IMR-90 (cell line): Measurements from ENCODE around the gene RPS26. TPM values are rescaled to one million over a fixed set of nuclear protein-coding genes. Genes with fewer than 3 reads are reported as not detected.

Experiments used
- ATAC-seq: fragments of 200-7000 bp; cut with Tn5 transposase; 2 replicates; pipeline ENCODE4 v1.9.1; 2020; ENCODE audit warnings: low read depth, mild to moderate bottlenecking, moderate library complexity
- Bru-seq: library from RNA; stranded (reverse); fragments of 400-500 nt; gene quantifications from one replicate; lab custom pipeline; 2021; lab: Mats Ljungman, UMichigan
- BruChase-seq, 2 experiments: library from RNA; stranded (reverse); fragments of 400-500 nt; gene quantifications; one replicate each; lab custom pipeline; 2021; lab: Mats Ljungman, UMichigan
- BruUV-seq: library from RNA; stranded (reverse); fragments of 400-500 nt; replicated peaks from 2 replicates; lab custom pipeline; 2021; lab: Mats Ljungman, UMichigan
- CTCF ChIA-PET: fragments of 300-600 bp; formaldehyde crosslinking; extraction: SDS; loops from one replicate; lab custom pipeline; 2021; ENCODE audit warnings: antibody characterized with exemption; lab: Yijun Ruan, JAX
- POLR2A ChIA-PET: fragments of 300-600 bp; sonication (Branson Sonifier 250); formaldehyde crosslinking; loops from one replicate; lab custom pipeline; 2022; ENCODE audit warnings: antibody characterized with exemption; ENCODE audit not compliant: unreplicated experiment; lab: Charles Lee
- DNase-seq: peaks from one replicate; pipeline ENCODE4 v3.0.0; 2013
- H2AFZ ChIP-seq: replicated peaks from 2 replicates; pipeline ENCODE3; 2013; ENCODE audit warnings: low read length, mild to moderate bottlenecking; ENCODE audit not compliant: poor library complexity
- H2AK5ac ChIP-seq: 2 replicates; pipeline ENCODE4 v1.6.1; 2013; ENCODE audit warnings: low read depth, low read length, inconsistent platforms
- H2AK9ac ChIP-seq: replicated peaks from 2 replicates; pipeline ENCODE3; 2013; ENCODE audit warnings: mild to moderate bottlenecking, low read depth, low read length, moderate library complexity; ENCODE audit not compliant: poor library complexity
- H2BK120ac ChIP-seq: 2 replicates; pipeline ENCODE4 v1.6.1; 2013; ENCODE audit warnings: low read depth, low read length, inconsistent platforms
- H2BK15ac ChIP-seq: 3 replicates; pipeline ENCODE4 v1.6.1; 2013; ENCODE audit warnings: low read depth, low read length, inconsistent platforms
- H2BK20ac ChIP-seq: 2 replicates; pipeline ENCODE4 v1.6.1; 2013; ENCODE audit warnings: low read depth, mild to moderate bottlenecking, inconsistent platforms, low read length, moderate library complexity
- H2BK5ac ChIP-seq: 2 replicates; pipeline ENCODE4 v1.6.1; 2013; ENCODE audit warnings: mild to moderate bottlenecking, low read depth, low read length, inconsistent platforms; ENCODE audit not compliant: poor library complexity, severe bottlenecking
- H3K14ac ChIP-seq: replicated peaks from 2 replicates; pipeline ENCODE4 v1.6.1; 2013; ENCODE audit warnings: low read depth, low read length, inconsistent platforms
- H3K18ac ChIP-seq: 2 replicates; pipeline ENCODE4 v1.6.1; 2013; ENCODE audit warnings: low read depth, low read length, control low read depth
- H3K23ac ChIP-seq: 2 replicates; pipeline ENCODE4 v1.6.1; 2013; ENCODE audit warnings: low read depth, low read length, inconsistent platforms
- H3K27ac ChIP-seq: 2 replicates; pipeline ENCODE4 v1.5.1; 2013; ENCODE audit warnings: mild to moderate bottlenecking, control low read depth, low read length; ENCODE audit not compliant: insufficient read depth
- H3K27me3 ChIP-seq: 2 replicates; pipeline ENCODE4 v1.6.1; 2013; ENCODE audit warnings: low read length; ENCODE audit not compliant: control insufficient read depth, insufficient read depth
- H3K36me3 ChIP-seq: 2 replicates; pipeline ENCODE4 v1.6.1; 2013; ENCODE audit warnings: low read length, mixed read lengths; ENCODE audit not compliant: control insufficient read depth, insufficient read depth
- H3K4ac ChIP-seq: 2 replicates; pipeline ENCODE4 v1.6.1; 2013; ENCODE audit warnings: low read depth, low read length, inconsistent platforms
- H3K4me1 ChIP-seq: 2 replicates; pipeline ENCODE4 v1.6.1; 2013; ENCODE audit warnings: low read length, mixed read lengths; ENCODE audit not compliant: control insufficient read depth, insufficient read depth
- H3K4me2 ChIP-seq: 2 replicates; pipeline ENCODE4 v1.6.1; 2013; ENCODE audit warnings: low read depth, mild to moderate bottlenecking, control low read depth, low read length, moderate library complexity
- H3K4me3 ChIP-seq: 2 replicates; pipeline ENCODE4 v1.5.1; 2013; ENCODE audit warnings: low read depth, mild to moderate bottlenecking, control low read depth, low read length, moderate library complexity; ENCODE audit not compliant: insufficient read depth
- H3K56ac ChIP-seq: 2 replicates; pipeline ENCODE4 v1.6.1; 2013; ENCODE audit warnings: low read length, inconsistent platforms; ENCODE audit not compliant: insufficient read depth; ENCODE audit errors: extremely low read depth
- H3K79me1 ChIP-seq, 2 experiments: 2 replicates each; pipeline ENCODE4 v1.6.1; 2013; ENCODE audit warnings: low read length in 2 of 2, inconsistent platforms in 1 of 2, low read depth in 1 of 2
- H3K9ac ChIP-seq: 2 replicates; pipeline ENCODE4 v1.6.1; 2013; ENCODE audit warnings: low read depth, low read length, control low read depth
- H3K9me1 ChIP-seq: 2 replicates; pipeline ENCODE4 v1.6.1; 2013; ENCODE audit warnings: low read length, inconsistent platforms; ENCODE audit not compliant: insufficient read depth
- H3K9me3 ChIP-seq: 2 replicates; pipeline ENCODE4 v1.6.1; 2013; ENCODE audit warnings: low read length; ENCODE audit not compliant: control insufficient read depth, insufficient read depth
- H4K20me1 ChIP-seq: 2 replicates; pipeline ENCODE4 v1.6.1; 2013; ENCODE audit warnings: low read length, inconsistent platforms; ENCODE audit not compliant: insufficient read depth
- H4K5ac ChIP-seq: 2 replicates; pipeline ENCODE4 v1.6.1; 2013; ENCODE audit warnings: mild to moderate bottlenecking, low read depth, low read length, control low read depth
- H4K8ac ChIP-seq, 2 experiments: 2 replicates each; pipeline ENCODE4 v1.6.1; 2013; ENCODE audit warnings: low read depth in 2 of 2, low read length in 2 of 2, control low read depth in 1 of 2, inconsistent platforms in 1 of 2
- H4K91ac ChIP-seq: 2 replicates; pipeline ENCODE4 v1.6.1; 2013; ENCODE audit warnings: low read depth, low read length, inconsistent platforms; ENCODE audit not compliant: insufficient read depth
- BHLHE40 ChIP-seq: fragments of 150-350 bp; IDR thresholded peaks from 2 replicates; pipeline ENCODE4 v1.6.1; 2016; ENCODE audit warnings: mild to moderate bottlenecking, low read depth, low read length
- CEBPB ChIP-seq: IDR thresholded peaks from 2 replicates; pipeline ENCODE4 v1.6.1; 2012; ENCODE audit warnings: low read depth, low read length, improper control_type of control experiment
- CHD1 ChIP-seq: IDR thresholded peaks from 2 replicates; pipeline ENCODE4 v1.6.1; 2012; ENCODE audit warnings: low read depth, low read length, improper control_type of control experiment
- CTCF ChIP-seq: conservative IDR thresholded peaks from 2 replicates; pipeline ENCODE4 v1.5.1; 2012; ENCODE audit warnings: mild to moderate bottlenecking, low read depth, low read length, improper control_type of control experiment
- FOS ChIP-seq: fragments of 150-350 bp; IDR thresholded peaks from 2 replicates; pipeline ENCODE4 v1.6.1; 2016; ENCODE audit warnings: low read depth, low read length
- MAFK ChIP-seq: IDR thresholded peaks from 2 replicates; pipeline ENCODE4 v1.6.1; 2012; ENCODE audit warnings: low read depth, low read length, improper control_type of control experiment
- MAZ ChIP-seq: IDR thresholded peaks from 2 replicates; pipeline ENCODE4 v1.6.1; 2012; ENCODE audit warnings: low read depth, mild to moderate bottlenecking, low read length, improper control_type of control experiment, moderate library complexity, borderline replicate concordance
- MXI1 ChIP-seq: IDR thresholded peaks from 2 replicates; pipeline ENCODE4 v1.6.1; 2012; ENCODE audit warnings: low read depth, mild to moderate bottlenecking, low read length, moderate library complexity, borderline replicate concordance
- POLR2A ChIP-seq: IDR thresholded peaks from 2 replicates; pipeline ENCODE4 v1.6.1; 2012; ENCODE audit warnings: mild to moderate bottlenecking, low read depth, low read length
- RAD21 ChIP-seq: IDR thresholded peaks from 2 replicates; pipeline ENCODE4 v1.6.1; 2012; ENCODE audit warnings: low read length, improper control_type of control experiment
- RCOR1 ChIP-seq: IDR thresholded peaks from 2 replicates; pipeline ENCODE4 v1.6.1; 2012; ENCODE audit warnings: mild to moderate bottlenecking, low read length, improper control_type of control experiment; ENCODE audit not compliant: insufficient replicate concordance
- RFX5 ChIP-seq: IDR thresholded peaks from 2 replicates; pipeline ENCODE4 v1.8.0; 2012; ENCODE audit warnings: low read depth, mild to moderate bottlenecking, low read length, moderate library complexity
- SMC3 ChIP-seq: fragments of 150-350 bp; IDR thresholded peaks from 2 replicates; pipeline ENCODE4 v1.6.1; 2016; ENCODE audit warnings: low read depth, mild to moderate bottlenecking, antibody characterized with exemption, low read length, moderate library complexity
- WGBS, 2 experiments: methylation state at CpG; one replicate each; pipeline versions ENCODE4 v1.1.5 to v1.1.7; 2013; ENCODE audit warnings: missing lambda C conversion rate in 2 of 2; ENCODE audit not compliant: insufficient read length in 1 of 2; ENCODE audit errors: extremely low coverage in 2 of 2; 5-methylcytosine and 5-hydroxymethylcytosine counted together
- dilution Hi-C: fragments of 300-500 bp; cut with HindIII; formaldehyde crosslinking; loops from one replicate; pipeline ENCODE4 v1.14.3; 2018; ENCODE audit warnings: low sequenced_read_pairs; ENCODE audit not compliant: unreplicated experiment
- in situ Hi-C: fragments of 300-500 bp; cut with MboI; formaldehyde crosslinking; loops from 3 replicates; pipeline ENCODE4 v1.14.3; 2019; ENCODE audit warnings: low sequenced_read_pairs, inconsistent platforms, mixed read lengths
- intact Hi-C: fragments of 100-400 bp; cut with micrococcal nuclease; formaldehyde crosslinking; loops from 2 replicates; pipeline ENCODE4 v1.10.0; 2022
- long read RNA-seq: library from polyadenylated mRNA; unstranded; transcript quantifications from one replicate; pipeline ENCODE4 v2.0.0, GENCODE V29; 2021; ENCODE audit not compliant: unreplicated experiment
- polyA plus RNA-seq, 3 experiments: library from polyadenylated mRNA; depleted of rRNA; stranded (reverse); fragments of >200 nt; gene quantifications; 2 replicates each; pipeline ENCODE4 v1.2.3, GENCODE V29; 2012; ENCODE audit warnings: low replicate concordance in 1 of 3
- total RNA-seq: library from RNA; depleted of rRNA; stranded (reverse); fragments of >200 nt; gene quantifications from 2 replicates; pipeline ENCODE4 v1.2.3, GENCODE V29; 2012; rRNA removed

Gene RPS26
- 307 and 977 TPM in 2 replicates for total RNA-seq
- 1,049 and 1,824 TPM in 2 replicates for polyA plus RNA-seq (2012; rRNA removed)
- polyA plus RNA-seq (2012; cell fraction: cytosol; rRNA removed): 916 and 1,355 TPM in 2 replicates
- polyA plus RNA-seq (2012; cell fraction: nucleus; rRNA removed; ENCODE audit: low replicate concordance): 295 and 516 TPM in 2 replicates
- Bru-seq, nascent RNA: percentile 99 among the genes with signal in this experiment
- BruChase-seq, experiment 1, labeled RNA remaining after a 6-hour chase: percentile 97 among the genes with signal in this experiment
- percentile 98 among the genes with signal in this experiment for BruChase-seq, experiment 2, labeled RNA remaining after a 2-hour chase
- long read RNA-seq, transcript RPS26-204 (4 exons, 1,140 nt): major isoform, 5 of 10 reads
- long read RNA-seq, partial matches to known transcripts: 3 of 10 reads
- long read RNA-seq, other reads (novel, unspliced or antisense): 0 of 10 reads

GRCh38 chr12:56041552-56042429 is at the start of gene RPS26:
Gene RPS26, plus strand, starts transcription at chr12:56041918. Its CDS starts 249 bp downstream, at chr12:56042167.
- H2BK120ac ChIP-seq: peak within 1 kb of the TSS; percentile 99
- intact Hi-C loops: loop anchor here (1.0 to 10.0 kb wide), 3 partner anchors 45 to 304 kb away; partner anchors contain the start of genes ORMDL2 and SARNP
- in situ Hi-C loops: no loop called here
- peak within 1 kb of the TSS; percentile 88 for H4K5ac ChIP-seq
- no peaks in the 10 kb centered on the region; the same call in 1 of the 2 replicates for H3K4me1 ChIP-seq
- POLR2A ChIA-PET: no interaction called here
- peaks cover 9 to 38% of the 10 kb centered on the region in 2 experiments for H3K79me1 ChIP-seq
- H3K27ac ChIP-seq: peak within 1 kb of the TSS; percentile 90
- H3K4ac ChIP-seq: peak within 1 kb of the TSS; percentile 96
- H3K27me3 ChIP-seq: no peaks in the 10 kb centered on the region
- H2AK5ac ChIP-seq: peak within 1 kb of the TSS; percentile 82
- peak within 1 kb of the TSS; percentile 93 for H3K4me3 ChIP-seq
- dilution Hi-C loops: no loop called here
- peak within 1 kb of the TSS; percentile 95; the same call in 2 of the 3 replicates for H2BK15ac ChIP-seq
- peak within 1 kb of the TSS; percentile 95; the same call in 1 of the 2 replicates for H2BK20ac ChIP-seq
- peak within 1 kb of the TSS; percentile 99 for H3K14ac ChIP-seq
- peak within 1 kb of the TSS; percentile 97 for H3K9ac ChIP-seq
- no peaks in the 10 kb centered on the region for H3K9me1 ChIP-seq
- peak within 1 kb of the TSS; percentile 91 for H3K18ac ChIP-seq
- H2AFZ ChIP-seq: peak within 1 kb of the TSS; percentile 91
- peak within 1 kb of the TSS; percentile 100 for H2AK9ac ChIP-seq
- H3K36me3 ChIP-seq: peaks cover 26% of the 10 kb centered on the region
- DNase-seq (peak; percentile 100), ATAC-seq (peak; percentile 88)
- CTCF ChIA-PET: interaction anchor here (1.5 kb wide), 1 partner anchor 304 kb away, joined by 5 read pairs; no protein-coding TSS in a partner anchor
- peak within 1 kb of the TSS; percentile 96 for H4K91ac ChIP-seq
- 5% methylated on average over 7 of the region's 50 CpGs; no CpG with 5 or more reads in 1 of the 2 experiments for WGBS, 2 experiments
- H3K56ac ChIP-seq: peak within 1 kb of the TSS; percentile 100
- peak within 1 kb of the TSS; percentile 99 for H3K23ac ChIP-seq
- H4K8ac ChIP-seq: peak within 1 kb of the TSS; percentile 80 to 99
- peak within 1 kb of the TSS; percentile 99 for H3K4me2 ChIP-seq
- TF ChIP-seq RFX5: no peak
- peak; percentile 65 for TF ChIP-seq RAD21
- peak; percentile 49 for TF ChIP-seq SMC3
- TF ChIP-seq CEBPB: 0 out of 2 replicates have a peak, but pooled peaks have one; percentile 3
- no peak for TF ChIP-seq FOS
- peak; percentile 21; the same call in 1 of the 2 replicates for TF ChIP-seq CHD1
- peak; percentile 99 for TF ChIP-seq POLR2A
- TF ChIP-seq MAZ: 0 out of 2 replicates have a peak, but pooled peaks have one; percentile 45
- no peak for TF ChIP-seq RCOR1
- peak; percentile 30; the same call in 1 of the 2 replicates for TF ChIP-seq BHLHE40
- peak; percentile 53 for TF ChIP-seq CTCF
- no peak for TF ChIP-seq MAFK
- no peak for TF ChIP-seq MXI1
- BruUV-seq: no TSS peak
- peaks cover 28% of the 10 kb centered on the region for H4K20me1 ChIP-seq
- H2BK5ac ChIP-seq: peak within 1 kb of the TSS; percentile 96
- no peaks in the 10 kb centered on the region for H3K9me3 ChIP-seq
